Caki2 (cell line): ENCODE results near the gene GNB3. TPM values are rescaled to one million over a fixed set of nuclear protein-coding genes. Genes with fewer than 3 reads are reported as not detected.
"Not testable (repeated sequence)": the region's sequence is repeated elsewhere in the genome, so short reads cannot be mapped to it uniquely, and the experiment has no call there.

Source experiments
- DNase-seq: peaks from one replicate; pipeline ENCODE4 v3.0.0-alpha.2; 2015; ENCODE audit warnings: low read depth
- in situ Hi-C: cut with HindIII; loops from 2 replicates; pipeline ENCODE4 v1.10.0; 2016; ENCODE audit warnings: low sequenced_read_pairs, low pct_unique_long_range_greater_than_20kb, mixed read lengths
- total RNA-seq: library from RNA; depleted of rRNA; stranded (reverse); fragments of >200 nt; shearing (Covaris generic); gene quantifications from 2 replicates; pipeline ENCODE4 v1.2.3, GENCODE V29; 2014; ENCODE audit warnings: low replicate concordance

GNB3 gene
- total RNA-seq, 1 experiment from 2014 or later: 0.14 TPM

GRCh38 chr12:6851153-6851920 is 10.6 kb downstream of the GNB3 start, which contains the start of gene CDCA3:
Gene CDCA3, minus strand, starts transcription at chr12:6851286. Its CDS starts 334 bp downstream, at chr12:6850952.
- in situ Hi-C loops: no loop called here

GRCh38 chr12:6851921-6852650 is 11.4 kb downstream of the GNB3 start, which contains the start of gene USP5:
Gene USP5, plus strand, starts transcription at chr12:6852150. Its CDS starts 30 bp downstream, at chr12:6852180.
- peak; percentile 100 for DNase-seq

More at GRCh38 chr12:6851153-6851920, 10.6 kb downstream of the GNB3 start, which contains the start of gene CDCA3:
- DNase-seq: peak; percentile 96

GRCh38 chr12:6852651-6853354 is 12.1 kb downstream of the GNB3 start:
- in situ Hi-C loops: no loop called here
- peak; percentile 88 for DNase-seq

More at GRCh38 chr12:6851921-6852650, 11.4 kb downstream of the GNB3 start, which contains the start of gene USP5:
- in situ Hi-C loops: no loop called here

GRCh38 chr12:6853626-6854025 is 12.9 kb downstream of the GNB3 start:
- DNase-seq: no peak
- in situ Hi-C loops: no loop called here

GRCh38 chr12:6854036-6854435 is 13.3 kb downstream of the GNB3 start:
- in situ Hi-C loops: no loop called here
- no peak for DNase-seq

GRCh38 chr12:6855322-6855721 is 14.6 kb downstream of the GNB3 start:
- in situ Hi-C loops: no loop called here
- no peak for DNase-seq

- in situ Hi-C loops: no loop called here
- no peak for DNase-seq
These were observed 18.1 kb downstream of the GNB3 start for GRCh38 chr12:6858799-6859198.

GRCh38 chr12:6860116-6860515 is 19.4 kb downstream of the GNB3 start:
- in situ Hi-C loops: no loop called here
- DNase-seq: no peak

- in situ Hi-C loops: no loop called here
- DNase-seq: no peak
These were observed 20.2 kb downstream of the GNB3 start for GRCh38 chr12:6860942-6861341.

GRCh38 chr12:6861391-6861790 is 20.7 kb downstream of the GNB3 start:
- DNase-seq: no peak
- in situ Hi-C loops: no loop called here

GRCh38 chr12:6863033-6863432 is 22.3 kb downstream of the GNB3 start:
- in situ Hi-C loops: no loop called here

GRCh38 chr12:6863586-6864321 is 23.0 kb downstream of the GNB3 start:
- in situ Hi-C loops: no loop called here
- DNase-seq: no peak

More at GRCh38 chr12:6863033-6863432, 22.3 kb downstream of the GNB3 start:
- DNase-seq: no peak

GRCh38 chr12:6865307-6865706 is 24.6 kb downstream of the GNB3 start:
- in situ Hi-C loops: not testable (repeated sequence)

GRCh38 chr12:6866163-6866919 is 25.6 kb downstream of the GNB3 start:
- no peak for DNase-seq

More at GRCh38 chr12:6865307-6865706, 24.6 kb downstream of the GNB3 start:
- DNase-seq: not testable (repeated sequence)

GRCh38 chr12:6866920-6867412 is 26.2 kb downstream of the GNB3 start:
- DNase-seq: peak; percentile 52
- in situ Hi-C loops: no loop called here

More at GRCh38 chr12:6866163-6866919, 25.6 kb downstream of the GNB3 start:
- in situ Hi-C loops: no loop called here

GRCh38 chr12:6867413-6868210 is 26.9 kb downstream of the GNB3 start, which contains the start of gene TPI1:
Gene TPI1, plus strand, starts transcription at chr12:6867531. Its CDS starts 36 bp downstream, at chr12:6867567.
- in situ Hi-C loops: no loop called here
- peak; percentile 65 for DNase-seq
